Measurements from ENCODE around the gene ATP8A2.

- TF ChIP-seq, protein P1, sequence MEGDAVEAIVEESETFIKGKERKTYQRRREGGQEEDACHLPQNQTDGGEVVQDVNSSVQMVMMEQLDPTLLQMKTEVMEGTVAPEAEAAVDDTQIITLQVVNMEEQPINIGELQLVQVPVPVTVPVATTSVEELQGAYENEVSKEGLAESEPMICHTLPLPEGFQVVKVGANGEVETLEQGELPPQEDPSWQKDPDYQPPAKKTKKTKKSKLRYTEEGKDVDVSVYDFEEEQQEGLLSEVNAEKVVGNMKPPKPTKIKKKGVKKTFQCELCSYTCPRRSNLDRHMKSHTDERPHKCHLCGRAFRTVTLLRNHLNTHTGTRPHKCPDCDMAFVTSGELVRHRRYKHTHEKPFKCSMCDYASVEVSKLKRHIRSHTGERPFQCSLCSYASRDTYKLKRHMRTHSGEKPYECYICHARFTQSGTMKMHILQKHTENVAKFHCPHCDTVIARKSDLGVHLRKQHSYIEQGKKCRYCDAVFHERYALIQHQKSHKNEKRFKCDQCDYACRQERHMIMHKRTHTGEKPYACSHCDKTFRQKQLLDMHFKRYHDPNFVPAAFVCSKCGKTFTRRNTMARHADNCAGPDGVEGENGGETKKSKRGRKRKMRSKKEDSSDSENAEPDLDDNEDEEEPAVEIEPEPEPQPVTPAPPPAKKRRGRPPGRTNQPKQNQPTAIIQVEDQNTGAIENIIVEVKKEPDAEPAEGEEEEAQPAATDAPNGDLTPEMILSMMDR (conservative IDR thresholded peaks at IDR 0.05; ENCODE audit: low read depth, low read length), result no peak
- TF ChIP-seq SMC3 (IDR thresholded peaks at IDR 0.05; ENCODE audit: low read depth, low read length) (no peak), MAZ (IDR thresholded peaks at IDR 0.05; ENCODE audit: borderline replicate concordance, low read depth, low read length) (no peak), FOS (IDR thresholded peaks at IDR 0.05; ENCODE audit: low read depth, low read length) (no peak), RAD21 (IDR thresholded peaks at IDR 0.05; ENCODE audit: low read length) (no peak), POLR2A (IDR thresholded peaks at IDR 0.05; ENCODE audit: low read depth, low read length) (no peak), BHLHE40 (IDR thresholded peaks at IDR 0.05; ENCODE audit: low read depth, low read length) (no peak), CEBPB (IDR thresholded peaks at IDR 0.05; ENCODE audit: low read depth, low read length) (no peak)
Observed at GRCh38 chr13:25874907-25875306, 503.1 kb downstream of the ATP8A2 start.
